Loucy (cell line): ENCODE data around the gene TRIM33.

Source experiments
- EZH2phosphoT487 ChIP-seq: fragments of 200-600 bp; IDR thresholded peaks from 2 replicates; pipeline ENCODE4 v1.6.1; 2018; ENCODE audit warnings: antibody characterized with exemption, mild to moderate bottlenecking, moderate library complexity, borderline replicate concordance
- TF ChIP-seq, protein P1 (sequence below): fragments of 200-600 bp; sonication (generic); conservative IDR thresholded peaks from 2 replicates; pipeline ENCODE4 v1.5.1; 2014; ENCODE audit warnings: mild to moderate bottlenecking, antibody characterized with exemption, low read length

DNA sequence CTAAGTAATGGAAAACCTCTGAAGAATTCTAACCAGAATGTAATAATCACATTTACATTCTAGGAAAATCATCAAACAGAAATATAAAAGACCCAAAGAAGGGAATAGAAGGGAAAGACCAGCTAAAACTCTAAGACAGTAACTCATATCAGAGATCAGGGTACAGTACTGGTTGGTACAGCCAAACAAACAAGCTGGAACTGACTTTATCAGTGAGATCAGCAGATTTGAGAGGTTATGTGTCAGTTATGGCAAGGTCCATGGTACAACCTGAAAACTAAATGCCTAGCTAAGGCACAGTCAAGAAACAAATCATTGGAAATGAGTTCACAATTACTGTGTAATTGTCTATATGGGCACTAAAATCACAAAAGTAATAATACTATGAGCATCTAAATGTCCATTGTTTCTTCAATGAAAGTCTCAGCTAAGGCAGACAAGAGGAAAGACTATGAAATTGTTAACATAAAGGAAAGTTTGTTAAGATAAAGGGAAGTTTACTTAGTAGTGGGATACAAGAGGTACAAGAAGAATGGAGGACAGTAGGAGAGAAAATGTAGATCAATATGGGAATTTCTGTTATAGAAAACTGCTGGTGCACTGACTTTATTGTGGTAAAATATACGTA is 75.8 kb downstream of the TRIM33 start:
- TF ChIP-seq, protein P1, sequence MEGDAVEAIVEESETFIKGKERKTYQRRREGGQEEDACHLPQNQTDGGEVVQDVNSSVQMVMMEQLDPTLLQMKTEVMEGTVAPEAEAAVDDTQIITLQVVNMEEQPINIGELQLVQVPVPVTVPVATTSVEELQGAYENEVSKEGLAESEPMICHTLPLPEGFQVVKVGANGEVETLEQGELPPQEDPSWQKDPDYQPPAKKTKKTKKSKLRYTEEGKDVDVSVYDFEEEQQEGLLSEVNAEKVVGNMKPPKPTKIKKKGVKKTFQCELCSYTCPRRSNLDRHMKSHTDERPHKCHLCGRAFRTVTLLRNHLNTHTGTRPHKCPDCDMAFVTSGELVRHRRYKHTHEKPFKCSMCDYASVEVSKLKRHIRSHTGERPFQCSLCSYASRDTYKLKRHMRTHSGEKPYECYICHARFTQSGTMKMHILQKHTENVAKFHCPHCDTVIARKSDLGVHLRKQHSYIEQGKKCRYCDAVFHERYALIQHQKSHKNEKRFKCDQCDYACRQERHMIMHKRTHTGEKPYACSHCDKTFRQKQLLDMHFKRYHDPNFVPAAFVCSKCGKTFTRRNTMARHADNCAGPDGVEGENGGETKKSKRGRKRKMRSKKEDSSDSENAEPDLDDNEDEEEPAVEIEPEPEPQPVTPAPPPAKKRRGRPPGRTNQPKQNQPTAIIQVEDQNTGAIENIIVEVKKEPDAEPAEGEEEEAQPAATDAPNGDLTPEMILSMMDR = no peak
- TF ChIP-seq EZH2phosphoT487 = no peak
